ENCODE data around the gene CDC7. TPM values are rescaled to one million over a fixed set of nuclear protein-coding genes. Genes with fewer than 3 reads are reported as not detected.

CDC7 gene
- total and polyA plus RNA-seq, 9 of the 15 experiments (the other 6 are each of a cell fraction or from before 2014, with no cell fraction given) = 22.3 to 66.8 (median 44.2) TPM

DNA sequence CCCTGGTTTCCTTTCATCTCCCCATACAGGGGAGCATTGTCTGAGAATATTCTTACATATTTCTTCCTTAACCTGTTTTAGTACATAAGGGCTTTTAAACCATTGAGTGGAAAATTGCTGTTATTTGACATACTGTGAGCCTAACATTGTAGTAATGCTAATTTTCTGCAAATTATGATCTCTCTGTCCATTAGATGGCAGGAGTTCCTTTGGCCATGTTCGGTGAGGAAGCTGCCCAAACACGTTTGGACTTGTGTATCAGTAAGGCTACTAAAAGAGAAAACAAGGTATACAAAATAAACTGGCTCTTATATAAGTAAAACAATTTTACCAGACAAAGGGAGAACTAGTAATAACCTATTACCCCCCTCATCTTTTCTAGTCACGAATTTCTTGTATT is 29.2 kb downstream of the CDC7 start (continued):
- TF ChIP-seq, protein P1, sequence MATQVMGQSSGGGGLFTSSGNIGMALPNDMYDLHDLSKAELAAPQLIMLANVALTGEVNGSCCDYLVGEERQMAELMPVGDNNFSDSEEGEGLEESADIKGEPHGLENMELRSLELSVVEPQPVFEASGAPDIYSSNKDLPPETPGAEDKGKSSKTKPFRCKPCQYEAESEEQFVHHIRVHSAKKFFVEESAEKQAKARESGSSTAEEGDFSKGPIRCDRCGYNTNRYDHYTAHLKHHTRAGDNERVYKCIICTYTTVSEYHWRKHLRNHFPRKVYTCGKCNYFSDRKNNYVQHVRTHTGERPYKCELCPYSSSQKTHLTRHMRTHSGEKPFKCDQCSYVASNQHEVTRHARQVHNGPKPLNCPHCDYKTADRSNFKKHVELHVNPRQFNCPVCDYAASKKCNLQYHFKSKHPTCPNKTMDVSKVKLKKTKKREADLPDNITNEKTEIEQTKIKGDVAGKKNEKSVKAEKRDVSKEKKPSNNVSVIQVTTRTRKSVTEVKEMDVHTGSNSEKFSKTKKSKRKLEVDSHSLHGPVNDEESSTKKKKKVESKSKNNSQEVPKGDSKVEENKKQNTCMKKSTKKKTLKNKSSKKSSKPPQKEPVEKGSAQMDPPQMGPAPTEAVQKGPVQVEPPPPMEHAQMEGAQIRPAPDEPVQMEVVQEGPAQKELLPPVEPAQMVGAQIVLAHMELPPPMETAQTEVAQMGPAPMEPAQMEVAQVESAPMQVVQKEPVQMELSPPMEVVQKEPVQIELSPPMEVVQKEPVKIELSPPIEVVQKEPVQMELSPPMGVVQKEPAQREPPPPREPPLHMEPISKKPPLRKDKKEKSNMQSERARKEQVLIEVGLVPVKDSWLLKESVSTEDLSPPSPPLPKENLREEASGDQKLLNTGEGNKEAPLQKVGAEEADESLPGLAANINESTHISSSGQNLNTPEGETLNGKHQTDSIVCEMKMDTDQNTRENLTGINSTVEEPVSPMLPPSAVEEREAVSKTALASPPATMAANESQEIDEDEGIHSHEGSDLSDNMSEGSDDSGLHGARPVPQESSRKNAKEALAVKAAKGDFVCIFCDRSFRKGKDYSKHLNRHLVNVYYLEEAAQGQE (IDR thresholded peaks at IDR 0.05; ENCODE audit: borderline replicate concordance) = peak; percentile 89
- TF ChIP-seq, protein P1 (CRISPR knock-in tag; IDR thresholded peaks at IDR 0.05; ENCODE audit: low read depth) = no peak
- TF ChIP-seq ARID2 (IDR thresholded peaks at IDR 0.05) (peak; percentile 79; the same call in 1 of the 2 replicates), MAFG (tag; conservative IDR thresholded peaks at IDR 0.05) (peak; percentile 38; the same call in 1 of the 2 replicates), DEAF1 (CRISPR knock-in tag; IDR thresholded peaks at IDR 0.05) (peak; percentile 88), FOS (IDR thresholded peaks at IDR 0.05; ENCODE audit: extremely low read depth, insufficient read length) (no peak)
